Neutrophil (primary cell): Measurements from ENCODE around the gene RHOH.
A peak's percentile ranks its signal among the peaks of the same experiment; 100 is the strongest.

Experiments
- H3K27ac ChIP-seq: fragments of 200-600 bp; sonication (generic); 2 replicates; pipeline ENCODE4 v1.5.1; 2016; ENCODE audit warnings: mild to moderate bottlenecking, moderate library complexity
- H3K27me3 ChIP-seq: fragments of 200-600 bp; sonication (generic); 2 replicates; pipeline ENCODE4 v1.6.0; 2016; ENCODE audit warnings: mild to moderate bottlenecking
- H3K36me3 ChIP-seq: fragments of 200-600 bp; sonication (generic); 2 replicates; pipeline ENCODE4 v1.5.1; 2017
- H3K4me1 ChIP-seq, 2 experiments: fragments of 200-600 bp in 1 of 2; sonication (generic) in 1 of 2; 1 replicate in 1 of 2; 2 replicates in 1 of 2; pipeline versions ENCODE4 v1.5.1 to v1.6.1; 2013 to 2016; ENCODE audit warnings: low read depth in 1 of 2, low read length in 1 of 2, mild to moderate bottlenecking in 1 of 2, moderate library complexity in 1 of 2; ENCODE audit not compliant: control insufficient read depth in 1 of 2, insufficient read depth in 1 of 2
- H3K4me3 ChIP-seq, 2 experiments: fragments of 200-600 bp in 1 of 2; sonication (generic) in 1 of 2; 1 replicate in 1 of 2; 2 replicates in 1 of 2; pipeline ENCODE4 v1.5.1; 2013 to 2016; ENCODE audit warnings: low read depth in 1 of 2, low read length in 1 of 2, mild to moderate bottlenecking in 1 of 2, moderate library complexity in 1 of 2
- H3K9me3 ChIP-seq: fragments of 200-600 bp; sonication (generic); 2 replicates; pipeline ENCODE4 v1.5.1; 2016
- TF ChIP-seq, protein P1 (sequence below): fragments of 200-600 bp; sonication (generic); IDR thresholded peaks from 2 replicates; pipeline ENCODE4 v1.5.1; 2016; ENCODE audit warnings: antibody characterized with exemption

The RHOH gene

DNA sequence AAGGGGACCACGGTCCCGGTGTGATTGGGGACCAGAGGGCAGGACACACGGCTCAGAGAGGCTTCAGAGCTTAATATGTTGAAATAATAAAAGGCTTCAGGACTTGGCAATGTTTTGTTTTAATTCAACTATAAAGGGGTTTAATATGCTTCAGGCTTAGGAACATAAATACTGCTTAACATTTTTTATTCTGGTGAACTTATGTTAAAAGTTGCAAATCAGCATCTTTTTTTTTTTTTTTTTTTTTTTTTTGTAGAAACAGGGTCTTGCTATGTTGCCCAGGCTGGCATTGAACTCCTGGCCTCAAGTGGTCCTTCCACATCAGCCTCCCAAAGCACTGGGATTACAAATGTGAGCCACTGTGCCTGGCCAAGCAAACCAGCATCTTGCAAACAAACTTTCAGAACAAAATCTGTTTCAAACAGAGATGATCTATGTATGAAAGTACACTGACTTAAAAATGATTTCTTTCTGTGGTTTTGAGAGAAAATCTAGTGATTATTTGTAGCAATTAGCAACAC, 37.7 kb downstream of the RHOH start:
- Histone ChIP-seq H3K36me3 (no peaks in the 10 kb centered on the region), H3K4me3 (no peak overlapping the region), H3K27ac (peak overlapping the region; percentile 9), H3K4me1 (peaks cover 47 to 61% of the 10 kb centered on the region in 2 experiments), H3K27me3 (no peaks in the 10 kb centered on the region), H3K9me3 (no peaks in the 10 kb centered on the region)
- TF ChIP-seq, protein P1, sequence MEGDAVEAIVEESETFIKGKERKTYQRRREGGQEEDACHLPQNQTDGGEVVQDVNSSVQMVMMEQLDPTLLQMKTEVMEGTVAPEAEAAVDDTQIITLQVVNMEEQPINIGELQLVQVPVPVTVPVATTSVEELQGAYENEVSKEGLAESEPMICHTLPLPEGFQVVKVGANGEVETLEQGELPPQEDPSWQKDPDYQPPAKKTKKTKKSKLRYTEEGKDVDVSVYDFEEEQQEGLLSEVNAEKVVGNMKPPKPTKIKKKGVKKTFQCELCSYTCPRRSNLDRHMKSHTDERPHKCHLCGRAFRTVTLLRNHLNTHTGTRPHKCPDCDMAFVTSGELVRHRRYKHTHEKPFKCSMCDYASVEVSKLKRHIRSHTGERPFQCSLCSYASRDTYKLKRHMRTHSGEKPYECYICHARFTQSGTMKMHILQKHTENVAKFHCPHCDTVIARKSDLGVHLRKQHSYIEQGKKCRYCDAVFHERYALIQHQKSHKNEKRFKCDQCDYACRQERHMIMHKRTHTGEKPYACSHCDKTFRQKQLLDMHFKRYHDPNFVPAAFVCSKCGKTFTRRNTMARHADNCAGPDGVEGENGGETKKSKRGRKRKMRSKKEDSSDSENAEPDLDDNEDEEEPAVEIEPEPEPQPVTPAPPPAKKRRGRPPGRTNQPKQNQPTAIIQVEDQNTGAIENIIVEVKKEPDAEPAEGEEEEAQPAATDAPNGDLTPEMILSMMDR: no peak

DNA sequence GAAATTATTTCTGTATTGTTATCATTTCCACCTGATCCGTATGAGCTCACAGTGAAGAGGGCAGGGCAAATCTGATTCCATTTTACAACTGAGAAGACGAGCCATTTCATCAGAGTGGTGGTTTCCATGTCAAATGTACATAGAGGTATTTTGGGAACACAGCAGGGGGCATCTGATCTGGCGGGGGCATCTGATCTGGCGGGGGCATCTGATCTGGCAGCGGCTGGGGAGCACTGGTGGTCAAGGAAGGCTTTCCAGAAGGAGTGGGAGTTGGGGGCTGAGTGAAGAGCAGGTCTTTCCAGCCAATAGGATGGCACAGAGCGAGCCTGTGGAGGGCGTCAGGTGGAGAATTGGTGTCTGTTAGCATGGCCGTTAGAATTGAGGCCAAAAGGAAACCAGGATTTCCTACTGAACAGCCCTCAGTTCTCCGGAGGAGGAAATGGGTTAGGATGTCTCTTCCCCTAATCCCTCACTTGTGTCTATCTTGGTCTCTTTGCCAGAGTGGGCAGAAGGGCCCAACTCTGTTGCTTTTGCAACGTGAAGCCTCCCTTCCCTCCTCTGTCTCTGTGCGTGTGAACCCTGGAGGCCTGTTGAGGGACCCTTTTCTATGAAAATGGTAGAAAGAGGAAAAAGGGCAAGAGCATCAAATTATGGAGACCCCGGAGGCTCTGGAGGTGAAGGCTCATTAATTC, 41.3 kb downstream of the RHOH start:
- H3K27ac ChIP-seq: peak overlapping the region; percentile 95
- TF ChIP-seq, protein P1: no peak
- peak overlapping the region; percentile 62 to 64 for H3K4me3 ChIP-seq
- H3K27me3 ChIP-seq: no peaks in the 10 kb centered on the region
- H3K36me3 ChIP-seq: no peaks in the 10 kb centered on the region
- H3K4me1 ChIP-seq: peaks cover 65 to 67% of the 10 kb centered on the region in 2 experiments
- no peaks in the 10 kb centered on the region for H3K9me3 ChIP-seq

DNA sequence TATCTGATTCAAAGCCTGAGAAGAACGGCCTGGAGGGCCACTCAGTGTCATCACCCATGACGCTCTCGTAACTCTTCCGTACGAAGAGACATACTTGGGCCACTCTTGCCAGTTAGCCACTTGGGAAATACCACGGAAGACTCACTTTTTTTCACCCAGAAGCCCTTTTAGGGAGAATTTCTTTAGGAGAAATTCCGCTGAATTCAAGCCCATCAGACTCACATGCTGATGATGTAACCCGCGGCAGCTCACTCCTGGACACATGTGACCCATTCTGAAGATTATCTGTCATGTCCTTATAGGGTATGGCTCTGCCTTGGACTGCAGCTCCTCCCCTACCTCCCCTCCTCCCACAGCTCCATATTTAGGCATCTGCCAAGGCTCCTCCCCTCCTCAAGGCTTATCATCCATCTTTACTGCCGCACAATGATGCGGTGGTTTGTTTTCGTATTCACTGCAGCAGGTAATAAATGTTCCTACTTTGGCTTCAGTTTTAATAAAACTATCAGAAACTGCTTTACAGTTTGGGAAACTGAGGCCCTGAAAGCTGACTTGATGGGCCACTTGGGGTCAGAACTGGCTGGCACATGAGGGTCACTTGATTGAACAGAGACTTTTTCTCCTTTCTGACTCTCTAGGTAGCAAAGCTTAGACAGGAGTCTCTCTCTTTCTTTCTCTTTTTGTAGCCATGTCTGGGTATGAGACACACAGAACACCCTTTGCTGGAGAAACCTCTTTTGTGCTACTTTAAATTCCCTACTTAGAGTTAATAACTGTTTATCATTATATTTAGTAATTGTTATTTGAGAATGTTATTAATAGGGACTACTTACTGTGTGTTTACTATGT, 42.1 kb downstream of the RHOH start:
- TF ChIP-seq, protein P1: no peak
- peak overlapping the region; percentile 95 for H3K27ac ChIP-seq
- peaks cover 72 to 74% of the 10 kb centered on the region in 2 experiments for H3K4me1 ChIP-seq
- H3K27me3 ChIP-seq: no peaks in the 10 kb centered on the region
- peak overlapping the region; percentile 62 to 64 for H3K4me3 ChIP-seq
- H3K36me3 ChIP-seq: no peaks in the 10 kb centered on the region
- no peaks in the 10 kb centered on the region for H3K9me3 ChIP-seq

DNA sequence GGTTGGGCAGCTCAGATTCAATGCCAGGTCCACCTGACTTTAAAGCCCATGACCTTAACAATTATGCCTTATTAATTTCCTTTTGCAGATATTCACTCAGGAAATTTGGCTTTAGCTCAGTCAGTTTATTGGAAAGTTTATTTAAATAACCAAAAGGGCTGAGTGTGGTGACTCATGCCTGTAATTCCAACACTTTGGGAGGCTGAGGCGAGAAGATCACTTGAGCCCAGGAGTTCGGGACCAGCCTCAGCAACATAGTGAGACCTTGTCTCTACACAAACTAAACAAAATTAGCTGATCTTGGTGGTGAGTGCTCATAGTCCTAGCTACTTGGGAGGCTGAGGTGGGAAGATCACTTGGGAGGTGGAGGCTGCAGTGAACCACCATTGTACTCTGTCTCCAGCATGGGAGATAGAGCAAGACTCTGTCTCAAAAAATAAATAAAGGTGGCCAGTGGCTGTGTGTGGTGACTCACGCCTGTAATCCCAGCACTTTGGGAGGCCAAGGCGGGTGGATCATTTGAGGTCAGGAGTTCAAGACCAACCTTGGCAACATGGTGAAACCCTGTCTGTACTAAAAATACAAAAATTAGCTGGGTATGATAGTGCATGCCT, 43.3 kb downstream of the RHOH start:
- no peaks in the 10 kb centered on the region for H3K9me3 ChIP-seq
- peak overlapping the region; percentile 95 for H3K27ac ChIP-seq
- H3K27me3 ChIP-seq: no peaks in the 10 kb centered on the region
- no peaks in the 10 kb centered on the region for H3K36me3 ChIP-seq
- TF ChIP-seq, protein P1: no peak
- H3K4me1 ChIP-seq: peaks cover 72% of the 10 kb centered on the region in 2 experiments
- no peak overlapping the region for H3K4me3 ChIP-seq

DNA sequence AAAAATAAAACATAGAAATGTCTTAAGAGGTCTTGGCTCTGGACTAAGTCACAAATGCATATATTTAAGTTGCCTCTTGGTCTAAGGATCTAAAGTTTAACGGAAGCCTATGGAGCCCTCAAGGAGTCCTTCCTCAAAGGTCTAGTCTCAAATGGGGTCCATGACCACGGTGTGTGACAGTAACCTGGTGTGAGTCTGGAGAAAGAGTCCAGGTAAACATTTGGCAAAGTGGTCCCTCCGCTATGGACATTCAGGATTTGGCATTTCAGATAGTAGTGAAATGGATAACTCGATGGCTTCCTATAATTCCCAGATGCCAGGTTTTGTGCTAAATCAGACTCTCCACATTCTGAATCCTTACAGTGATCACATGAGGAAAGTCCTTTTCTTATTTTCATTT, 44.2 kb downstream of the RHOH start:
- no peaks in the 10 kb centered on the region for H3K27me3 ChIP-seq
- H3K4me3 ChIP-seq: no peak overlapping the region
- TF ChIP-seq, protein P1: no peak
- no peaks in the 10 kb centered on the region for H3K36me3 ChIP-seq
- no peaks in the 10 kb centered on the region for H3K9me3 ChIP-seq
- H3K27ac ChIP-seq: peak overlapping the region; percentile 95
- H3K4me1 ChIP-seq: peaks cover 68 to 69% of the 10 kb centered on the region in 2 experiments
